ENCODE measurements around the gene SH3RF1.

Gene SH3RF1

DNA sequence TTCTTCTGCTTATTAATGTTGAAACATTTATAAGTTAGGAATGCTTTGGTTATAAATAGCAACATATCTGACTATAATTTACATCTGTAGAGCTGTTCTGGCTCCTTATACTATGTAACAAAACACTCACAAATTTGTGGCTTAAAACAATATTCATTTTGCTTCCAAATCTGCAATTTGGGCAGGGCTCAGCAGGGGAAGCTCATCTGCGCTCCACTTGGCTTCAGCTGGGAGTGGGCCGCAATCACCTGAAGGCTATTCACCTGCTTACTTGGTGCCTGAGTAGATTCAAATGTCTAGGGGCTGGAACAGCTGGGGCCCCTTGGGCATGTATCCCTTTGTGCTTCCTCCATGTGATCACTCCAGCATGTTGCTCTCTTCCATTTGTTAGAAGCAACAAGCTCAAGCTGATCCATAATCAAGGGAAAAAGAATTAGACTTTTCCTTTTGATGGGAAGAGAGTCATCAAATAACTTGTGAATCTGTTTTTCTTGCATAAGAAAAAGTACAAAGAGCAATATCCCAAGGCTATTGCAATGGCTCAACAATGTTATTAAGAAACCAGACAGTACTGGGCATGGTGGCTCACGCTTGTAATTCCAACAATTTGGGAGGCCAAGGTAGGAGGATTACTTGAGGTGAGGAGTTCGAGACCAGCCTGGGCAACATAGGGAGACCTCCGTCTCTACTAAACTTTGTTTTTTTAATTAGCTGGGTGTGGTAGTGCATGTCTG is 225.9 kb downstream of the SH3RF1 start:
- H3K27ac ChIP-seq (ENCODE audit: low read length): no peak overlapping the region
- no peaks in the 10 kb centered on the region for H3K4me1 ChIP-seq (ENCODE audit: control insufficient read depth, insufficient read depth, low read length)
- H3K9me3 ChIP-seq (ENCODE audit: control insufficient read depth, insufficient read depth, low read length): no peaks in the 10 kb centered on the region
- DNase-seq (ENCODE audit: low read depth, low spot score): no peak
- WGBS (ENCODE audit: insufficient coverage, insufficient read length): no CpG with 5 or more reads among the region's 5 CpGs
- no peaks in the 10 kb centered on the region for H3K36me3 ChIP-seq (ENCODE audit: control insufficient read depth, insufficient read depth, low read length)
- H3K27me3 ChIP-seq (ENCODE audit: control insufficient read depth, insufficient read depth, low read length): no peaks in the 10 kb centered on the region
- H3K4me3 ChIP-seq (ENCODE audit: low read length): no peak overlapping the region
